ENCODE data around the gene ACVR1.
"Not testable (repeated sequence)": the region's sequence is repeated elsewhere in the genome, so short reads cannot be mapped to it uniquely, and the experiment has no call there.

The ACVR1 gene

DNA sequence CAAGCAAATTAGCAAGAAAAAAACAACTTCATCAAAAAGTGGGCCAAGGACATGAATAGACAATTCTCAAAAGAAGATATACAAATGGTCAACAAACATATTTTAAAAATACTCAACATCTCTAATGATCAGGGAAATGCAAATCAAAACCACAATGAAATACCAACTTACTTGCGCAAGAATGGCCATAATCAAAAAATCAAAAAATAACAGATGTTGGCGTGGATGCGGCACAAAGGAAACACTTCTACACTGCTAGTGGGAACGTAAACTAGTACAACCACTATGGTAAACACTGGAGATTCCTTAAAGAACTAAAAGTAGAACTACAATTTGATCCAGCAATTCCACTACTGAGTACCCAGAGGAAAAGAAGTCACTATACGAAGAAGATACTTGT lies 119.7 kb downstream of the ACVR1 start:
- DNase-seq (ENCODE audit: low spot score), result not testable (repeated sequence)

DNA sequence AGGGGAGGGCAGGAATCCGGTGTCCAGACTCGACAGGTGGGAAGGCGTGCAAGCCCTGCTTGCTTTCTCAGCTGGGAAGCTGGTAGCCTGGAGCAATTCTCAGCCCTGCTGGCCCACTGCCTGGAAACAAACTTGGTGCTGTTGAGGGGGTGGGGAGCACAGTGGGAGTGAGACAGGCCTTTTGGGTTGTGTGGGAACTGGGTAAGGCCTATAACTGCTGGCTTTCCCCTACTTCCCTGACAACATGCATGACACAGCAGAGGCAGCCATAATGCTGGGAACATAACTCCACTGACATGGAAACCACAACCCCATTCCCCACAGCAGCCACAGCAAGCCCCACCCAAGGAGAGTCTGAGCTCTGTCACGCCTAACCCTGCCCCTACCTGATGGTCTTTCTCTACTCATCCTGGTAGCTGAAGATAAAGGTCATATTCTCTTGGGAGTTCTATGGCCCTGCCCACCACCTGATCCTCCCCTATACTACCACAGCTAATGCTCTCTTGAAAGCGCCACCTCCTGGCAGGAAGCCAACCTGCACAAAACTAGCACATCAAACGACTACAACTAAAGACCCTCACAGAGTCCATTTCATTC lies 124.6 kb downstream of the ACVR1 start:
- DNase-seq (ENCODE audit: low spot score), result no peak

- DNase-seq (ENCODE audit: low spot score), result no peak
Observed at GRCh38 chr2:157749684-157750083, 126.4 kb downstream of the ACVR1 start.

DNA sequence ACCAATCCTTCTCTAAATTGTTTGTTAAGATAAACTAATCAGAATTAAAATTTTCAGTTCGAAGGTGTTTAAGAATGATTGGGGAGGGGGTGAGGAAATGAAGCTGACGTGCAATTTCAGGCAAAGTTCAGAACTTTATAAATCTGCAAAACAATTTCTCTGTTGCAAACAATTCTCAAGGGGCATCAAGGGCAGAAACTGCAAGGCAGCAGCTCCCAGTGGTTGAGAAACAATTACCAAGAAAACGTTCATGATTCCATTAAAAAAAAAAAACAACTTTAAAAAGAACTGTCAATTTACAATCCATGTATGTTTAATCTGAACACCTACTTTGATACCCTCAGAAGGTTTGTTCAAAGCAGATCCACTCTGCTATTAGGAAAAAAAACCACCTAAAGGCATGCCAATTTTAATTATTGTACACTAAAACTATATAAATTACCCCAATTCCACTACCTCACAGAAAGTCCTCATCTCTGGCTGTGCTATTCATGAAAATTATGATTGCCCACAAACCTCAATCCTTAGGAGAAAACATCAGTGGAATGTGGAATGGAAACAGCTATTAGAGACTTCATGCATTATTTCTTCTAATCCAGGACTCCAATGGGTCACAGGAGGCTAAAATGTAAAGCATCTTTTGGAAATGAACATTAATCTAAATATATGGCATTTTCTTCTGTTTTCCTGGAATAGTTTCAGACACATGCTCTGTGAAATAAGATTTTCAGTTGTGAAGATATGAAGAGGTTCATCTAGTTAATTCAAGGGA lies 127.6 kb downstream of the ACVR1 start:
- no peak for DNase-seq (ENCODE audit: low spot score)

DNA sequence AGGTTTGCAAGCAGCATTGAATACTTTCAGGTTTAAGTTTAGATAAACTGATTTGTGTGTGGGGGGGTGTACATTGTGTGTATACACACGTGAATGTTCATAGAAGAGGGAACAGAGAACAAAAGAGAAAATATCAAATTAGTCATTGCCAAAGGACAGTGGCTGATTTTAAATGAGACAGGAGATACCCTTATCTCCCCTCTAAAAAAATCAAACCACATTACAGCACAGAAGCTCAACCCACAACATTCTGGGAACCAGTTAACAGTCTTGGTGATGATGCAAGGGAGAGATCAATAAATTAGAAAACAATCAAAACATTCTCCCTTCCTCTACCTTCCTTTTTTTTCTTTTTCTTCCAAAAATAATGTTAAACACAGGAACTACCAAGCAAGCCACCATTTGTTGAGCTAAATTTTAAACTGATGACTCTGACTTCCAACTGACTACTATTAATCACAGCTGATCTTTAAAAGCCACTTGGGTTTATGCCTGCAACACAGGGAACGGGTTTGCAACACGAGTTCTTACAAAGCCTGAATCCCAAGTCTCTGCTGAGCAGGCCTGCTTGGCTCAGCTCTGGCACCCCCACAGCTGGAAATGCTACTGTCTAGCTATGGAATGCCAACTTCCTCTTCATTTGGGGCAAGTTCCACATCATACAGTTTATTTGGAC lies 128.3 kb downstream of the ACVR1 start:
- DNase-seq (ENCODE audit: low spot score), result no peak

GRCh38 chr2:157747280-157747679 lies 128.8 kb downstream of the ACVR1 start:
- no peak for DNase-seq (ENCODE audit: low spot score)

DNA sequence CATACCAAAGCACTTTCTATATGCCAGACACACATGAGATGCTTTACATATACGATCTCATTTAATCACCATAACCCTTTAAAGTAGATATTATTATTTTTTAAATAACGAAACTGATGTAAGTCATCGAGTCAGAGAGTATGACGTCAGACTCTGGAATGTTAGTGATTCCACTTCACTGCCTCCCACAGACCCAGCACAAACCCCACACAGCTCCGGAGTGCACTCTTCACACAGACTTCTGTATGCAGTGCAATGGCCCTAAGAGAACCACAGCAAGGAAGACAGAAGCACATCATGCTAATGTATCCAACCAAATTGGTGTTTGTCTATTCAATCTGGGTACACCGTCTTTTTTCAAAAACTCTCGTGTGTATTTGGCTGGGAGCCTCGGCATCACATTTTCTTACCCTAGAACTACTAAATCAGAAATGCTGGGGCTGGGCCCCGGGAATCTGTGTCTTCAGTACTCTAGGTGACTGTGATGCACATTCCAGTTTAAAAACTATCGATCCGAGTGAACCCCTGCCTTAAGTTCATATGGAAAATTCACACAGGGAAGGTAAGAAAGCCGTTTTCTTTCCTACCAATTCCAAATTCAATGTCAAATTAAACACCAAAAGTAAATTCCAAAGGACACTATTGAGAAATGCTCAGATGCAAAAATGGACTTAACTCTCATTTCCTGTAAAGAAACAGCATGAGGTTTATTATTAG lies 129.7 kb downstream of the ACVR1 start:
- DNase-seq (ENCODE audit: low spot score), result no peak

DNA sequence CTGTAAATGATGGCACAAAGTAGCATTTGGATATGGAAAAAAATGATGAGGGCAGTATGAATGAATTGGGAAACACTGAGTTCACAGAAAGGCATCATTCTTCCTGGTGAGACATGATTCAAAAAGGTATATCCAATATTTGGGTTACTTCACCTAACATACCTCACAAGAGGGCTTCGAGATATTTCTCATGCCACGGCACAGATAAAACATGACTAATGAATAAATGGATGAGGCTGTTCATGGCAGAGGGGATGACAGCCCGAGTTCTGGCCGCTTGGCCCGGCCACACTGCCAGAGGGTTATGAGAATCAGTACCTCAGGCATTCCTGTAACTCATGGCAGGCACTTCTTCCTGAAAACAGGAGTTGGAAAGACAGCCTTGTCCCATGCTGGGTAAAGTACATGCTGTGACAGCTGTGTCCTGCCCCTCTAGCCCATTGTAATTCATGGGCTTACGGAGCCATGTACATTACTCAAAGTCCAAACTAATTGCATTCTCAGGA lies 131.5 kb downstream of the ACVR1 start:
- no peak for DNase-seq (ENCODE audit: low spot score)

DNA sequence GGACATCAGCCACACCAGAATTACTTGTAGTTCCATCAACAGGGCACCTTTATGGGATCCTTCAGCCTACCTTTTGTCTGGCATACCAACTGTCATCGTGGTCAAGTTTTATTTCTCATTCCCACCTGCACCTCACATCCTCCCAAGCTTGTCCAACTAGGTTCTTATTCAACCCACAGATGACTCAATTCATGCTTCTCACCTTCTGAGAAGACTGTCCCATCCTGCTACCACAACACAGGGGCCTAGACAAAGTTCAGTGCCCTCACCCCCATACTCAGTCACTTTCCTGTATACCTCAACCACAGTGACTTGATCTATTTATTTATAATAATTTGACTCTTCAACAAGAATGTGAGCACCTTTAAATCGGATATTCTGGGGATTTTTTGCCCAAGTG lies 133.1 kb downstream of the ACVR1 start:
- no peak for DNase-seq (ENCODE audit: low spot score)

GRCh38 chr2:157741819-157742484 lies 134.2 kb downstream of the ACVR1 start:
- no peak for DNase-seq (ENCODE audit: low spot score)

- DNase-seq (ENCODE audit: low spot score), result no peak
Observed at GRCh38 chr2:157737656-157738055, 138.5 kb downstream of the ACVR1 start.

DNA sequence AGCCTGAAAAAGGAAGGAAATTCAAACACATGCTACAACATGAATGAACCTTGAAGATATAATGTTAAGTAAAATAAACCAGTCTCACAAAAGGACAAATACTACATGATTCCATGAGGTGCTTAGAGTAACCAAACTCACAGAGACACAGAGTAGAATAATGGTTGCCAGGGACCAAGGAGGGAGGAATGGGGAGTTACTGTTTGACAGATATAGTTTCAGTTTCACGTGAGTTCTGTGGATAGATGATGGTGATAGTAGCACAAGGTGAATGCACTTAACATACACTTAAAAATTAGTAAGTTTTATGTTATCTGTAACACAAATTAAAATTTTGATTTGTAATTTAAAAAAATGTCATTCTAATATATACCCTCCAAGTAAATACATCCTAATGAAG lies 140.6 kb downstream of the ACVR1 start:
- DNase-seq (ENCODE audit: low spot score), result no peak

DNA sequence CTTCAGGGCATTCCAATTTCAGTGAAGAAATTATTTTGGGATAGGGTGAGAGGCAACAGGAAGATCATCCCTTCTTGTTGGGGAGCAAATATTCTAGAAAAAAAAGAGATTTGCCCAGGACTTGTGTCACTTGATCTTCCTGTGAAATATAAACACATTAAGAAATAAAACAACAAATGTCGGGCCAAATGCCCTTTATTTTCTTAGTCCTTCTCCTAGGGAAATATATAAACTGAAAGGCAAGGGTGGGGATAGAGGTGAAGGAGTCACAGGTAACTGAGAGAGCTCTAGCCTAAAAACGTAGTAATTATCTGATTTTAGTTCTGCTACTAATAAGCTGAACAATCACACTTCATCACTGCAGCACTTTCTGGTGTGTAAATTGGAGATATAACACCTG lies 142.9 kb downstream of the ACVR1 start:
- DNase-seq (ENCODE audit: low spot score), result no peak

DNA sequence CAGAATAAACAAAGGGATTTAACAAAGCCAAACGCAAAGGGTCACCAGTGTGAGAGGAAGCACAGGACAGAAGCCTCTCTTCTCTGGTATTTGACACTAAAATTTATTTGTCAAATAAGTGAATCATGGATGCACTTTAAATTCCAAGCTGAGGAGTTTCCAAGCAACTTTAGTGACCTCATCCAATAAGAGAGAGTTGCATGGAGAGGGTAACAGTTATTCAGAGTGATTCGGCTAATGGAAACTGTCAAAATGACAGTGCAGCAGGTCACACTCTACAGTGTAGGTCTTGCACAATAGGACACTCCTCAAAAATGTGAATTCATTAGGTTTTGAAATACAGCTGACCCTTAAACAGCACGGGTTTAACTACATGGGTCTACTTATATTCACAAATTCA lies 143.5 kb downstream of the ACVR1 start:
- no peak for DNase-seq (ENCODE audit: low spot score)

DNA sequence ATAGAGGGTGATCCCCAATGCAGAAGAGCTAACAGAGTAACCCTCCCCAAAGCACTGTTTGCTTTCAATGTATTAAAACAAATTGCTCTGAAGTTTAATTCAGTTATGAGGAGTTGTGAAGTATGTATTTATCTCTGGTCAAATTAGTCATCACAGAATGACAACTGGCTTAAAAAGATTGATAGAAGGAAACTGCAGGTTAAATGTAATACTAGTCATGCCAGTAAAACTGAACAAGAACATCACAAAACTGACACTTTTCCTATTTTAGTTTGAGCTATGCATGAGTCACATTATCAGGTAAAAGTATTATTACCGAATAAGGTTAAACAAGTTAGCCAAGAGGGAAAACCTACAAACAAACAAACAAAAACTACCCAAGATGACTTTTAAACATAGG lies 148.4 kb downstream of the ACVR1 start:
- no peak for DNase-seq (ENCODE audit: low spot score)

- no peak for DNase-seq (ENCODE audit: low spot score)
Observed at GRCh38 chr2:157726946-157727345, 149.2 kb downstream of the ACVR1 start.

DNA sequence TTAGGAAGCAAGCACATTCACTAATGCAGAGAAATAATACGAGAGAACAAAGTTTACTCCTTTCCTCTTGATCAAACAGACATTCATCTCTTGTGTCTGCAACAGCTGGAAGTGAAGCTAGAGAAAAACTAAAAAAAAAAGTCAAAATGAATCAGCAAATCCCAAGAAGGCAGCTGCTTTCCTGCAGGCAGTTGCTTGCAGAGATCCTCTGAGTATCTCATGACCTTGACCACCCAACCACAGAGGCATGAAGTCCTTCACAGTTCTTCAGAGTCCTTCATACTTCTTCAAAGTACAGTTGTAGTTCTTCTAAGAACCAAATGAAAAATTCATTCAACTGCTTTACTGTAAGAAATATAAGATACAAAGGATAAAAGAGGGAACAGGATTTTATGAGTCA lies 150.3 kb downstream of the ACVR1 start:
- no peak for DNase-seq (ENCODE audit: low spot score)

DNA sequence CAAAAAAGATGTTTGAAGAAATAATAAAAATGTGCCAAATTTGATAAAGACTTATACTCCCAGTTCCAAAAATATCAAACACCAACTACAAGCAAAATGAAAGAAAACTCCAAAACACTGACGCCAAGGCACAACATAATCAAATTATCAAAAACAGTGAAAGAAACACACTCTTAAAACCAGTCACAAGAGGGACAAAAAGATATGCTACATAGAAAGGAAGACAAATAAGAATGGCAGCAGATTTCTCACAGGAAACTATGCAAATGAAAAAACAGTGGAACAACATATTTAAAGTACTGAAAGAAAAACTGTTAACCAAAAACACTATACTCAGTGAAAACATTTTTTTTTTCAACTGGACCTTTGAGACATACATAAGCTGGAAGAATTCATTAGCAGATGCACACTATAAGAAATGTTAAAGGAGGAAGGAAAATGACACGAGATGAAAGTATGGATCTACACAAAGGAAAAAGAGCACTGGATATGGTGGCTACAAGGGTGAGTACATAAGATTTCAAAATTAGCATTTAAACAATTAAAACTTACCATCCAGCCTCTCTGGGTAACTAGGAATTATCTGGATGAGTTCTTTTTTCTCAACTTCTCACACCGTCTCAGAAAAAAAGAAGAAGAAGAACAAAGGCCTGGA lies 153.4 kb downstream of the ACVR1 start:
- DNase-seq (ENCODE audit: low spot score), result no peak

- no peak for DNase-seq (ENCODE audit: low spot score)
Observed at GRCh38 chr2:157720504-157720903, 155.6 kb downstream of the ACVR1 start.

GRCh38 chr2:157704653-157705052 lies 171.5 kb downstream of the ACVR1 start:
- not testable (repeated sequence) for DNase-seq (ENCODE audit: low spot score)

DNA sequence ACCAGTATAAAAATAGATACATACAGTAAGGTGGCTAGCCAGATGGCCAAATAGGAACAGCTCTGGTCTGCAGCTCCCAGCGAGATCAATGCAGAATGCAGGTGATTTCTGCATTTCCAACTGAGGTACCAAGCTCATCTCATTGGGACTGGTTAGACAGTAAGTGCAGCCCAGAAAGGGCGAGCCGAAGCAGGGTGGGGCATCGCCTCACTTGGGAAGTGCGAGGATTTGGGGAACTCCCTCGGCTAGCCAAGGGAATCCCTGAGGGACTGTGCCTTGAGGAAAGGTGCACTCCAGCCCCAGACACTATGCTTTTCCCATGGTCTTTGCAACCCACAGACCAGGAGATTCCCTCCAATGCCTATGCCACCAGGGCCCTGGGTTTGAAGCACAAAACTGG lies 172.0 kb downstream of the ACVR1 start:
- not testable (repeated sequence) for DNase-seq (ENCODE audit: low spot score)
